HG02981 (cell line): ENCODE measurements around the gene RERE.
"Not testable (repeated sequence)": the region's sequence is repeated elsewhere in the genome, so short reads cannot be mapped to it uniquely, and the experiment has no call there.

Experiments
- ATAC-seq: cut with Tn5 transposase; IDR thresholded peaks from one replicate; pipeline ENCODE4 v1.9.1; 2021; ENCODE audit warnings: mild to moderate bottlenecking, moderate library complexity; ENCODE audit not compliant: unreplicated experiment

The RERE gene

DNA sequence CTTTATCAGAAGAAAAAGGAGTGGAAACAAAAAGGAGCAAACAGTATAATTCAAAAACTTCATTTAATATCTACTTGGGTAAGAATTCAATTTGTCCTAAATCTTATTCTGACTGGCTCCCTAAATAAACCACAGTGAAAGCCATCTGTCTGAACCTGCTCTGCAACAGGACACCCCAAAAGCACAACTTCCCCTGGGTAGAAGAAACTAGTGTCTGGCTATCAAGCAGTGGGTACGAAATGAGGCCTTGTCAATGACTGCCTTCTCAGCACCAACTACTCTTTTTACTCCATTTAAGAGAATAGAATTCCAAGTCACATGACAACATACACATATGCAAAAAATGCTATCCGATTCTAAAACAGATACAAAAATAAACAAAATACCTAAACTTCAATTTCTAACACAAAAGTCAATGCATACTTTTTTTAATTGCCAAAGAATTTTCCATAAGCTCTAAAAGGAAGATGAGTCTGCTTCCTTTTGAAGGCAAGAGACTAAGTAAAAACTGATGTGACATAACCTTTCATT, 292.7 kb downstream of the RERE start:
- ATAC-seq: no peak

DNA sequence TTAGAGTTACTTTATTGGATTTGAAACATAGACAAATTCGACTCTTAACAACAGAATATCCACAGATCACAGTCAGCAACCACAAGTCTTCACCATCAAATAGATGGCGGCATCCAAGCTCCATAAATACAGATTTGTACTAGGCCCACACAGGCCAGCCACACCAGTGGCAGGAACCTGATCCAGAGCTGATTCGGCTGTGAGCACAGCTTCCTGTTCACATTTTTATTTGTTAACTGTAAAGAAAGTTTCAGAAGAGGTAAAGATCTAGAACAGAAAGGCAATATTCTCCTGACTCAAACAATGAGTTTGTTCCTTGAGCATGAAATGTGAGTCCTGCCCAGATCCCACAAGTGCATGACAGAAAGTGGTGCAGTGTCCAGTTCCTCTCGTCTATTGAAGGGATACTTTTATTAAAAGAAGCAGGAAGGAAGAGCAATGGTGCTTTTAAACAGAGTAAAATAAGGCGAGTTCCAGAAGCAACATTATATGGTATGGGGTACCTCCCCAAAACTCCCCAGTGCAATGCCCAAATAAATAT, 293.7 kb downstream of the RERE start:
- no peak for ATAC-seq

DNA sequence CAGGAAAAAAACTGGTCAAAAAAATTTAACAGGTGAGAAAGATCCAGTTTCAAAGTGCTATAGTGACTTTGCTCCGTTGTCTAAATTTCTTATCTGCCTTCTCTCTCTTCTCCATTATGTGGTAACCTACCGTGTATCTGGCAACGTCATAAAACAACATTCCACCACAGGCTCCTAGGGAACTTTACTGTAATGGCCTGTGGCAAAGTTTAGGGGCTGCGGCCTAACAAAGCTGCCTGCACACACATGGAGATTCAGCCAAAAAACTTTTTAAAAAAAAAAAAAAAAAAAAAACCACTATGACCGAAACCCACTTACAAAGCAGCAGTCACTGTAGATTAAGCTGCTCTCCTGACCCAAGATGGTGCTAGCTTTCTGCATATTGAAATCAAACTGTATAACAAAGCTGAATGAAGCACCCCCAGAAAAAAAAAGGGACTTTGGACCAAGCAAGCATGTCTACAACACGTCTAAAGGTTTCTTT, 296.9 kb downstream of the RERE start:
- no peak for ATAC-seq

DNA sequence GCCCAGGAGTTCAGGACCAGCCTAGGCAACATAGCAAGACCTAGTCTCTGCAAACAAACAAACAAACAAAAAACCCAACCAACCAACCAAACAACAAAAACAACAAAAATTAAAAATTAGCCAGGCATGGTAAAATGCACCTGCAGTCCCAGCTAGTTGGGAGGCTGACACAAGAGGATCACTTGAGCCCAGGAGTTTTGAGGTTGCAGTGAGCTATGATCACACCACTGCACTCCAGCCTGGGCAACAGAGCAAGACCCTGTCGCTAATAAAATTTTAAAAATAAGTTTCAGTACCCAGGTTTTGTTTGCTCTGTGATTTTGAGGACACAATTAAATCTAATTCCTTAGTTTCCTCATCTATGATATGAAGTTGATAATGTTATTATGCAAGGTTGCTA, 298.3 kb downstream of the RERE start:
- ATAC-seq: no peak

DNA sequence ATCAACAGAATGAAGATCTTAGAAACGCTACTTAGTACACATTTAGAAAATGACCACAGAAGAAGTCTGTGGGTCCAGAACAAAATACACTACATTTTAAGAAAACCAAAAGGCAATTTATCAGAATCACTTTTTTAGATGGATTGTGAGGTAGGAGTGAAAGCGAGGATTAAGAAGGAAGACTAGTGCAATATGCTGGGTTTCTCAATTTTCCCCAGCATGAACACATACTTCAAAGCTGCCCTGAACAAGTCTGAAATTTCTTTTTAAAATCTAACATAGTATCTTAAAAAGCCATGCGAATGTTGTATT, 299.0 kb downstream of the RERE start:
- no peak for ATAC-seq

DNA sequence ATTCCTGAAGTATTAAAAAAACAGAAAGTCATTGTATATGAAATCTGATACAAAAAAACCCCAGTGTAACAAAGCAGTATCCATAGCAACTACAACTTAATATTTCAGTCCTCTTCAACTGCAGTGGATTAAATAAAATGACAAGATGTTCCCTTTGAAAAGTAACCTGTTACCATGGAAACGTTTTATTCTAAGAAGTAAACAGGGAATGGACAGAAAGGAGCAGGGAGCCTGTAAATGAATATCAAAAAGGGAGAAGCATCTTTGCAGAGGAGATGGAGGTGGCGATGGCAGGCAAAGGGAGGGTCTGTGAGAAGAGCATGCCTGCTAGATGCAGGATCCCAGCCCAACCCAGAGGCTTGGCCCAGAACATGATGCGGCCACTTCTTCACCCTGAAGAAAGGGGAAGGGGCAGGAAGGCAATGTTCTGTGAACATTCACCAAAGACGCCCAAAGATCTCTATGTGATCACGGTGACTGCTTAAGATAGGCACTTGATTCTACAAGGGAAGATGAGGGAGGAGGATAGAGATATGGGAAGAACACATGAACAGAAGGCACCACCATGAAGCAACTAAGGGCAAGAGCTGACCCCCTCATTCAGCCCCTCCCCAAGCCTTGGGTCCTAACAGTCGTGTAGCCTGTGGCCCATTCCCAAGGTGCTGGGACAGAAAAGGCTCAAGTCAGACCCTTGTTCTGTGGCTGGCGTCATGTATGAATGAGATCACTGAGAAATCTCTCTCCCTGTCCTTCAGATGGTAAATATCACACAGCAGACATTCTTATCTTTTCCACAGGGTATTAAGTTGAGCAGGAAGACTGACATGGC, 299.6 kb downstream of the RERE start:
- no peak for ATAC-seq

DNA sequence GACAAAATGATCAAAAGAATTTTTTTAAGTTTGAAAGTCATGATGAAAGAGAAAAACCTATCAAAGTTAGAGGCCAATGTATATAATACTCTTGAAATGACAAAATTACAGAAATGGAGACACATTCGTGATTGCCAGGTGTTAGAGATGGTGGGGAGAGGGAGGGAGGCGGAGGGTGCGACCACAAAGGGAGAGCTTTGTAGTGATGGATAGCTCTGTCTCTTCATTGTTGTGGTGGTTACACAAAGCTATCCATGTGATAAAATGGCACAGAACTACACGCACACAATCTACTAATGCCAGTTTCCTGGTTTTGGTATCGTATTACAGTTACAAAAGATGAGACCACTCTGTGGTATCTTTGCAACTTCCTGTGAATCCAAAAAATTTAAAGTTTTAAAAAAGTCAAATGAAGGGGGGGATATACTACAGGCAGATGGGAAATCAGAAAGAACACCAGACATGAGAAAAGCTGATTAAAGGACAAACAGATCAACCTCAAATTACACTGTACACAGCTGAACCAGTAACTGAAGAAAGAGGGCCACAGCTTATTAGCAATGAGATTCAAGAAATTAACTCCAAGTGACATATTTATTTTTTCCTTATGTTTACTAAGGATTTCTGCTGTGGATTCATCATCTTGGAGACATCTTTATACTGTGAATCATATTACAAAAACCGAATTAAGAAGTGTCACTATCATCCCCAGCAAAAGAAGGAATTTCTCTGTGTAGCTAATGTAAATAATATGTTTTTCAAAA, 300.5 kb downstream of the RERE start:
- no peak for ATAC-seq

DNA sequence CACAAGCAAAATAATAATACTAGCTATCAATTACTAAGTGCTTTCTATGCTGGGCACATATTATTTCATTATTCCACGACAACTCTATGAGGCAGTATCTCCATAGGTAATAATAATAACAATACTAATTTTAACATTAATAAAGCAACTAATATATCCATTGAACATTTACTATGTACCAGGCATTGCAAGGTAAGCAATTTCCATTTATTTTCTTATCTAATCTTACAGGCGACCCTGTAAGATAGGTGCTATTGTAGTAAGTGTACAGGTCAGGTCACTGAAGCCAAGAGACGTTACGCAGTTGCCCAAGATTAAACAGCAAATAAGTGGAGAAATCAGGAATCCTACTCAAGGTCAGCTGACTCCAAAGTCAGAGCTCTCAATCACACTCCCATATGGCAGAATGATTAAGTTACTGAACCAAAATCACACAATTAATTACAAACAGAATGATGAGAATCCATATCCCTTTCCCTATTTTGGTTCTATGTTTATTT, 301.1 kb downstream of the RERE start:
- no peak for ATAC-seq

DNA sequence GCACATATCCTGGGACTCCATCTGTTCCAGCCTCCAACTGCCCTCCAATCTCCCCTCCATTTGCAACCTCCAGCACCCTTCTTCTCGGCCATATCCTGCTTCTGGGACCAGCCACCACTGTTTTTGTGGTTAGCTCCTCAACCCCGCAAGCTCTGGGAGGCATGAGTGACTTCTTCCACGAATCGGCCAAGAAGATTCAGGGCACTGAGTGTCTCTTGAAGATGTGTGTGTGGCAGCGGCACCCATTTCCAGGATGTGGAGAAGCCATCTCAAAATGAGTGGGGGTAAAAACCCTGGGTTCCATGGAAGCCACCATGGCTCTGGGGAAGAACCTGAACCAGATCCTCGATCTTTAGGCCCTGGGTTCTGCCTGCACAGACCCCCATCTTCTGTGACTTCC, 304.9 kb downstream of the RERE start:
- no peak for ATAC-seq

DNA sequence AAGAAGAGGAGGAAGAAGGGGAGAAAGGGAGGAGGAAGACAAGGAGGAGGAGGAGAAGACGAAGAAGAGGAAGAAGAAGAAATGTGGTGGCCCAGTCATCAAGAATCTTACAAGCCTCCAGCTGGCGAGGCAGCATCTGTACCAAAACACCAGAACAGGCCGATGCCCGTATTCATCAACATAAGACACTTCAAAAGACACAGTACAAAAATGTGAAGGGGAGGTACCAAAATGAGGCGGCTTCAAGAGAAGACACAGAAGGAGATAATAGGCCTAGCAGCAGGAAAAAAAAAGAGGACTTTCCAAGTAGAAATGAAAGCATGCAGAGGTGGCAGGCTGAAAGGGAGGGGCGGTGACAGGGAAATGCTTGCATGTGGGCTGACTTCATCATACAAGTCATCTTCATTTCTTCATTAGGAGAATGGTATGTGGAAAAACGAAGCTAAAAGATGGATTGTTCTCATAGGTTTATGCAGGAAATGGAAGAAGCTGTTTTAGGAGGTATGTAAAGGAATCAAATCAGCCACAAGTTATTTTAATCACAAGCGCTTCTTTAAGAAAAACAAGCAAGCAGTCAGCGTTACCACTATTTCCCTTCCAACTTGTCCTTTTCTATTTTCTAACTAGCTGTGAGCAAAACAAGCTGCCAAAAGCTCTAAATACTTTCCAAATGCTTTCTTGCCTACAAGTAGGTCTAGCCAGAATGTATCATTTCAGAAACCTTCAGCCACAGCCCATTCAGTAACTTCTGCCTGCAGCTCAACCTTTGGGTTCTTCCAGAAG, 307.2 kb downstream of the RERE start:
- no peak for ATAC-seq

DNA sequence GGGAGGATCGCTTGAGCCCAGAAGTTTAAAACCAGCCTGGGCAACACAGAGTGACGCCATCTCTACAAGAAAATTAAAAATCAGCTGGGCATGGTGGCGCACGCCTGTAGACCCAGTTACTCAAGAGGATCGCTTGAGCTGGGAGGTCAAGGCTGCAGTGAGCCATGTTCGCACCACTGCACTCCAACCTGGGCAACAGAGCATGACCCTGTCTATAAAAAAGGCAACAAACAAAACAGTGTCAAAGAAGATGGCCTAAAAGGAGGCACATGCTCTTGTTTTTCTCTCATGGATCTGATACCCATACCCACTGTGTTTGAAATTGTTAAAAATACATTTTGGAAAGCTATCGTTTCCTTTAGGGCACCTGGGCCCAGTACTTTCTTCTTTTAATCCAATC, 307.9 kb downstream of the RERE start:
- ATAC-seq: no peak

DNA sequence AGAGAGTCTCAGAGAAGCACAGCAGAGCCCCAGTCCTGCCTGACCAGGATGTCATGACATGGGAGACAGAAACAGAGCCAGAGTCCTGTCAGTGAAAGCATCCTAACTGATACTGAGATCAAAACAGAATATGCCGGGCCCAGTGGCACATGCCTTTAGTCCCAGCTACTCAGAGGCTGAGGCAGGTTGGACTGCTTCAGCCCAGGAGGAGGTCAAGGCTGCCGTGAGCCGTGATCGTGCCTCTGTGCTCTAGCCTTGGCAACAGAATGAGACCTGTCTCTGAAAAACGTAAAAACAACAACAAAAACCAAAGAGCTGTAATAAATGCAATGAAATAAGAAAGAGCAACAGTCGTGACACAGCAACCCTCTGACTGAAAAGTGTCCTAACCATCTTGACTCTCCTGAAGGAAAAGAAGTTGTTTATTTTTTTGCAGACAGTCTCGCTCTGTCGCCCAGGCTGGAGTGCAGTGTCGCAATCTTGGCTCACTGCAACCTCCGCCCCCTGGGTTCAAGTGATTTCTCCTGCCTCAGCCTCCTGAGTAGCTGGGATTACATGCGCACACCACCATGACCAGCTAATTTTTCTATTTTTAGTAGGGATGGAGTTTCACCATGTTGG, 310.3 kb downstream of the RERE start:
- no peak for ATAC-seq

DNA sequence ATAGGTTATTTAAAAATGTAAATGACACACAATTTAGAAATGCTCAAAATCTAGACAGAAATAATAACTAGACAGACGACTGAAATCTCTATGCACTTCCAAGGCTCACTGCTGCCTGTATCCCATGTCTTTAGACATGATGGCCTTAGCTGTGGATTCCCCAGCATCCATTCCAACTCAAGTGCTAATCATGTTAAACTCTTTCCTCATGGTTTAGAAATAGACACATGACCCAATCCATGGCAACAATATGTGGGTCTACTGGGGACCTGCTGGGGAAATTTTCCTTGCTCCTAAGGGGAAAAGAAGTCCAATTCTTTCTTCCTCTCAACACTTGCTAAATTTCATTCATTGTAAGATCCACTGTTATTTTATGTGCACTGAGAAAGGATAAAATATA, 311.0 kb downstream of the RERE start:
- ATAC-seq: no peak

DNA sequence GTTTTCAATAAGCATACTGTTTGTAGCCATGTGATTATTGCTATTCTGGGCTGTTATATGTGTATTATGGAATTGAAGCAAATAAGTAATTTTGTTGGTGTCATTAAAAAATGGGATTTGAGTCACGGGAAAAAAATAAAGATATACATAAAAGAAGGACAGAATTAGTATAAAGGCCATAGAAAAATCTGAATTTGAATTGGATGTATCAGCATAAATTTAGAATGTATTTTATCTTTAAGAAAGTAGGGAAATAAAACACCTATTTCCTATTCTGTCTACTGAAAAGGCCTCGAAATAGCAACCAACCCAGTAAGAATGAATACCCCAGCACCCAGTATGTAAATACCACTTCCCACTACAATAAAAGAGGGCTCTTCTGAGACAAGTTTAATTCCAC, 313.6 kb downstream of the RERE start:
- ATAC-seq: no peak

DNA sequence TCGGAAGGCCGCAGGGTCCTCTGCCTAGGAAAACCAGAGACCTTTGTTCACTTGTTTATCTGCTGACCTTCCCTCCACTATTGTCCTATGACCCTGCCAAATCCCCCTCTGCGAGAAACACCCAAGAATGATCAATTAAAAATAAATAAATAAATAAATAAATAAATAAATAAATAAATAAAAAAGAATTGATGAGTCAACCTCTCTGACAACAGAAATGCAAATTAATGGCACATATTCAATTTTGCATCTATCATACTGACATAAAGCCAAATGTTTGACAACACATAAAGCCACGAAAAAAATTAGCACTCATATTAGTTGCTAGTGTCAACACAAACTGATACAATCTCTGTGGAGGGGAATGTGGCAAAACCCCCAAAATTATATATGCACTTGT, 314.5 kb downstream of the RERE start:
- not testable (repeated sequence) for ATAC-seq

DNA sequence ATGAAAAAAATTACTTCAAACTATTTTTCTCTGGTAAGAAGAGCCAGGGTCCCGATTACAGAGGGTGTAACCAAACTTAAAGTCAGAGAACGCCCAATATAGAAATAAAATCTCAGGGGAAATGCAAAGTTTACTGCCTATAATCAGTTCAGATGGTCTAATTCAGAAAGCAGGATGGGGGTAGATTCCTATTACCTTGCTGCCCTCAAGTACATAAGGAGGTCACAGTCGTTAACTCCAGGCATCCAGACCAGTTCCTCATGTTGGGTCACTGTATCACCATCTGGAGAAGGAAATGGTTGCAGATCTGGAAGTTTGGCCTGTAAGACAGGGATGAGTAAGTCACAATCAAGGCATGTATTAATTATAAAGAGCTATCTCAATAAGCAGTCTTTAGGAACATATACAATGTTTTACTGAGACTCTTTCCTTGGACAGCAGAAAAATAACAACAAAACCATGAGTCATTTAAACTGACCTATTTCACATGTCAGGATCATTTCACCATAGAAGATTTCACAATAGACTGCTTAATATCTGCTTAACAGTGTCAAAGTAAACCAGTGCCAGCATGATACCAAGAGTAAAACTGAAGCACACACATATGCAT, 320.1 kb downstream of the RERE start:
- ATAC-seq: no peak

DNA sequence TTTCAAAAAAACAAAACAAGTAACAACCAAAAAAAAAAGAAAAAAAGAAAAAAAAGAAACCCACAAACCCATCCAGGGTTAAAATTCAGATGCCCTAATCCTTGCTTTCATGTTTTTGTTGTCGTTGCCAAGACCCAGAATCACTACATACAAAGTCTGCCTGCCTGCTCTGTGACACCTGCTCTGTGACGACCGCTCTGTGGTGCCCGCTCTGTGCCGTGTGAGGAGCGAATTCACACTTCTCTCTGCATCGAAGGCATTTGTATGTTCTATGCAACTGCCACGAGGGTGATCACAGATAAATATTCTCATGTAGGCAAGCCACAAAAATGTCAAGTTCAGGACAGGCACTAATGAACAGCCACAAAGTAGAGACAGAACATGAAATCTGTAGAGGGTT, 321.0 kb downstream of the RERE start:
- no peak for ATAC-seq

DNA sequence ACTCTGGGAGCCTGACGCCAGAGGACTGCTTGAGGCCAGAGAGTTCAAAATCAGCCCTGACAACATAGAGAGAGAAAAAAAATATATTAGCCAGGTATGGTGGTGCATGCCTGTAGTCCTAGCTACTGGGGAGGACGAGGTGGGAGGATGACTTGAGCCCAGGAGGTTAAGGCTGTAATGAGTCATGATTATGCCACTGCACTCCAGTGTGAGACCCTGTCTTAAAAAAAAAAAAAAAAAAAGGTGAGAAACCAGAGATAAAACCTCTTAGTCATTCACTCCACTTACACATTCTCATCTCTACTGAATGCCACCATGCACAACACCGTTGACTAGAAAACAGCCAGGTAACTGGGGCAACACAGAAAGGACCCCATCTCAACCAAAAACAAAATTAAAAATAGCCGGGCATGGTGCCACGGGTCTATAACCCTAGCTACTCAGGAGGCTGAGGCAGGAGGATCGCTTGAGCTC, 321.5 kb downstream of the RERE start:
- no peak for ATAC-seq

DNA sequence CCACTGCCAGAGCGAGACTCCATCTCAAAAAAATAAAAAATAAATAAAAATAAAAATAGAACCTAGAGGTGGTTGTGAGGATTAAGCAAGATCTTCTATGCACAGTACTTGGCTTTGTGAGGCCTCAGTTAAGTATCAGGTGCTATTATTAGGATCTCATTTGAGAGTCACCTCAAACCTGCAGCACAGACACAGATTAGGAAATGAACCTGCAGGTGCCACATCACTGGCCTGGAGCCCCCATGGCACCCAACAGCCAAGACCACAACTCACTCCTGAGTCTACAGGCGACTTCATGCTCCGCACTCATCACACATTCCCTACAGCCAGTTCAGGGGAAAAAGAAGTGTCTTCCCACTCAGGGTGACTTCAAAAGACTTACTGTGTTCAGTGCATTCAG, 322.8 kb downstream of the RERE start:
- no peak for ATAC-seq
